Vagina (tissue), 2 donors: Measurements from ENCODE around the gene ABHD5. TPM values are rescaled to one million over a fixed set of nuclear protein-coding genes. Genes with fewer than 3 reads are reported as not detected.
A peak's percentile ranks its signal among the peaks of the same experiment; 100 is the strongest.

Experiments used
- DNase-seq, 2 donors: peaks; one replicate each; pipeline ENCODE4 v3.0.0-alpha.2; 2017; ENCODE audit errors: extremely low spot score in 2 of 2
- H3K27ac ChIP-seq: fragments of 200-600 bp; sonication (generic); one replicate; pipeline ENCODE4 v1.5.1; 2019
- H3K27me3 ChIP-seq: fragments of 200-600 bp; sonication (generic); one replicate; pipeline ENCODE4 v1.5.1; 2019
- H3K36me3 ChIP-seq, 2 donors: fragments of 200-600 bp; sonication (generic); one replicate each; pipeline ENCODE4 v1.5.1; 2017 to 2019
- H3K4me1 ChIP-seq: fragments of 200-600 bp; sonication (generic); one replicate; pipeline ENCODE4 v1.5.1; 2019
- H3K4me3 ChIP-seq, 2 donors: fragments of 200-600 bp; sonication (generic); 1 replicate in 1 of 2; 2 replicates in 1 of 2; pipeline ENCODE4 v1.5.1; 2016 to 2019
- H3K9me3 ChIP-seq: fragments of 200-600 bp; sonication (generic); one replicate; pipeline ENCODE4 v1.5.1; 2019
- POLR2A ChIP-seq, 2 donors: fragments of 450-650 bp; IDR thresholded peaks; one replicate each; pipeline ENCODE4 v1.6.1; 2017; ENCODE audit warnings: antibody characterized with exemption in 2 of 2, mild to moderate bottlenecking in 2 of 2, moderate library complexity in 2 of 2
- POLR2AphosphoS5 ChIP-seq, 2 donors: sonication (generic); formaldehyde crosslinking; IDR thresholded peaks; one replicate each; pipeline ENCODE4 v1.9.0; 2017; ENCODE audit warnings: antibody characterized with exemption in 2 of 2, mild to moderate bottlenecking in 2 of 2, low read depth in 1 of 2; ENCODE audit not compliant: insufficient read depth in 1 of 2
- intact Hi-C: fragments of 100-400 bp; cut with DNase I; formaldehyde crosslinking; loops from one replicate; pipeline ENCODE4 v1.15.1; 2023
- total RNA-seq: library from RNA; depleted of rRNA; stranded (reverse); fragments of >200 nt; gene quantifications from one replicate; pipeline ENCODE4 v1.2.3, GENCODE V29; 2016
- TF ChIP-seq, protein P1 (sequence below), 3 experiments: fragments of 450-650 bp in 2 of 3; fragments of 200-600 bp in 1 of 3; sonication (generic) in 1 of 3; IDR thresholded peaks; one replicate each; pipeline ENCODE4 v1.5.1; 2017 to 2019; ENCODE audit warnings: antibody characterized with exemption in 3 of 3, mild to moderate bottlenecking in 2 of 3, moderate library complexity in 2 of 3

Gene ABHD5
- total RNA-seq, 1 donor from 2014 or later = 34.1 TPM

DNA sequence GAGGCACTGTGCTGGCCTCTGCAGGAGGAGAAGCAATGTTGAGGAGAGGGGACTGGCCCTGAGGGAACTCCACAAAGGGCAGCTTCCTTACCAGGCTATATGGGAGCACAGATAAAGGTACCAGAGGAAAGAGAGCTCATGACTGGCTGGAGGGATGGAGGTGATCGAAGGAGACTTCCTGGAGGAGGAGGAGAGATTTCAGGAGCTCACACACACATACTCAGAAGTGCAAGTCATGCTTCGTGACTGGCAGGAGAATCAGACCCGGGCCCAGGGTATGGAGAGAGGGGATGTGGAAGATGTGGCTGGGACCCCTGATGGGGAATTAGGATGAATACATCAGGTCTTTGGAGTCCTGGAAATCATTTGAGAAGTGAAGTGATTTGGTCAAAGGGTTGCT lies 85.4 kb downstream of the ABHD5 start:
- no peak overlapping the region for H3K27ac ChIP-seq
- no peaks in the 10 kb centered on the region for H3K9me3 ChIP-seq
- no peak overlapping the region for H3K4me3 ChIP-seq
- peaks cover under 1% of the 10 kb centered on the region for H3K4me1 ChIP-seq
- H3K27me3 ChIP-seq = no peaks in the 10 kb centered on the region
- TF ChIP-seq POLR2A (IDR thresholded peaks at IDR 0.05) (no peak), POLR2AphosphoS5 (IDR thresholded peaks at IDR 0.05; ENCODE audit: insufficient read depth in 1 of 2, low read depth in 1 of 2) (no peak)
- TF ChIP-seq, protein P1, sequence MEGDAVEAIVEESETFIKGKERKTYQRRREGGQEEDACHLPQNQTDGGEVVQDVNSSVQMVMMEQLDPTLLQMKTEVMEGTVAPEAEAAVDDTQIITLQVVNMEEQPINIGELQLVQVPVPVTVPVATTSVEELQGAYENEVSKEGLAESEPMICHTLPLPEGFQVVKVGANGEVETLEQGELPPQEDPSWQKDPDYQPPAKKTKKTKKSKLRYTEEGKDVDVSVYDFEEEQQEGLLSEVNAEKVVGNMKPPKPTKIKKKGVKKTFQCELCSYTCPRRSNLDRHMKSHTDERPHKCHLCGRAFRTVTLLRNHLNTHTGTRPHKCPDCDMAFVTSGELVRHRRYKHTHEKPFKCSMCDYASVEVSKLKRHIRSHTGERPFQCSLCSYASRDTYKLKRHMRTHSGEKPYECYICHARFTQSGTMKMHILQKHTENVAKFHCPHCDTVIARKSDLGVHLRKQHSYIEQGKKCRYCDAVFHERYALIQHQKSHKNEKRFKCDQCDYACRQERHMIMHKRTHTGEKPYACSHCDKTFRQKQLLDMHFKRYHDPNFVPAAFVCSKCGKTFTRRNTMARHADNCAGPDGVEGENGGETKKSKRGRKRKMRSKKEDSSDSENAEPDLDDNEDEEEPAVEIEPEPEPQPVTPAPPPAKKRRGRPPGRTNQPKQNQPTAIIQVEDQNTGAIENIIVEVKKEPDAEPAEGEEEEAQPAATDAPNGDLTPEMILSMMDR (IDR thresholded peaks at IDR 0.05) = no peak
- intact Hi-C loops = loop anchor here (10.0 kb wide), 1 partner anchor 1089 kb away; the partner anchor contains the start of gene TMEM42
- no peaks in the 10 kb centered on the region for H3K36me3 ChIP-seq
- DNase-seq = no peak

DNA sequence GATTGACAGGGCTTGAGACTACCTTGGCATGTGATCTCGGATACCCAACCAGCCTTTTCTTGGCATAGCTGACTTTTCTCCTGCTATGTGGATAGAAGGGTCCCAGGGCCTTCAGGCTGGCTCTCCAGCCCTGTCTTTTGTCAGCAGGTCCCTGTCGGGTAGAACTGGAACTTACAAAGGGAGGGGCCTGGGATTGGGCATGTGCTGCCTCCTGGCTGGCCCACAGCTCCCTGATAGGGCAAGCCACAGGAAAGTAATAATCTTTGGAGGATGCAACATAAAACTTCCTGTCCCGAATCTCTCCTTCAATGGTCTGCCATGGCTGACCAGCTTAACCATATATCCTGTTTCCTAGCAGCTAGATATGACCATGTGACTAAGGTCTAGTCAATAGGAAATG lies 89.1 kb downstream of the ABHD5 start:
- TF ChIP-seq, protein P1 (IDR thresholded peaks at IDR 0.05) = no peak
- no peak for TF ChIP-seq POLR2A (IDR thresholded peaks at IDR 0.05)
- TF ChIP-seq POLR2AphosphoS5 (IDR thresholded peaks at IDR 0.05; ENCODE audit: insufficient read depth in 1 of 2, low read depth in 1 of 2) = no peak
- no peaks in the 10 kb centered on the region for H3K36me3 ChIP-seq
- no peaks in the 10 kb centered on the region for H3K27me3 ChIP-seq
- no peaks in the 10 kb centered on the region for H3K4me1 ChIP-seq
- H3K27ac ChIP-seq = no peak overlapping the region
- no peak overlapping the region for H3K4me3 ChIP-seq
- peak; percentile 40 to 64 for DNase-seq
- no peaks in the 10 kb centered on the region for H3K9me3 ChIP-seq
- intact Hi-C loops = loop anchor here (10.0 kb wide), 1 partner anchor 1085 kb away; the partner anchor contains the start of gene TMEM42

DNA sequence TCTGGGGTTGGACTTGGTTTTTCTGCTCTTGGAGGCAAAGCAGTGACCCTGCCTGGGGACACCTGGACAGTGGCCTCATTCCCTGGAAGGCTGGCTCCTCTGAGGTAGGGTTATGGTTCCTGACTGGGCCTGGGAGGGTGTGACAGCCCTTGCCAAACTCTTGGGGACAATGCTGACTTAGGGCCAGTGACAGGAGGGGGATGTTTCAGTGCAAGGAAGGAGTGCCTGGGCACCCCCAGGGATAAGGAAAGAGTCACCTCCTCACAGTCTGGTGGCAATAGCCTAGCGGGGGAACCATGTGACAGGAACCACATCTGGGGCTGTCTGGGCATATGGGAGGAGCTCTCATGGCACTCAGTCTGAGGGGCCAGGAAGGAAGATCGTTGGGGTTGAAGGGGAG lies 91.8 kb downstream of the ABHD5 start:
- Histone ChIP-seq H3K4me1 (no peaks in the 10 kb centered on the region), H3K4me3 (no peak overlapping the region), H3K27ac (no peak overlapping the region), H3K27me3 (no peaks in the 10 kb centered on the region), H3K9me3 (no peaks in the 10 kb centered on the region), H3K36me3 (no peaks in the 10 kb centered on the region)
- DNase-seq = peak; percentile 77 to 90
- TF ChIP-seq, protein P1 (IDR thresholded peaks at IDR 0.05) = no peak
- no peak for TF ChIP-seq POLR2A (IDR thresholded peaks at IDR 0.05)
- TF ChIP-seq POLR2AphosphoS5 (IDR thresholded peaks at IDR 0.05; ENCODE audit: insufficient read depth in 1 of 2, low read depth in 1 of 2) = no peak
- intact Hi-C loops = no loop called here

Other genes with a start within 250 kb of the ABHD5 start
- 29.0 TPM for gene ANO10, start 68.9 kb upstream of the ABHD5 start, total RNA-seq